HT-29 (cell line): Measurements from ENCODE around the gene EPHB1. TPM values are rescaled to one million over a fixed set of nuclear protein-coding genes. Genes with fewer than 3 reads are reported as not detected.

Source experiments
- DNase-seq: peaks from one replicate; pipeline ENCODE4 v3.0.0-alpha.2; 2015; ENCODE audit warnings: low spot score
- total RNA-seq: library from RNA; depleted of rRNA; stranded (reverse); fragments of >200 nt; shearing (Covaris generic); gene quantifications from 2 replicates; pipeline ENCODE4 v1.2.3, GENCODE V29; 2014

The EPHB1 gene
- total RNA-seq, 1 experiment from 2014 or later = not detected

DNA sequence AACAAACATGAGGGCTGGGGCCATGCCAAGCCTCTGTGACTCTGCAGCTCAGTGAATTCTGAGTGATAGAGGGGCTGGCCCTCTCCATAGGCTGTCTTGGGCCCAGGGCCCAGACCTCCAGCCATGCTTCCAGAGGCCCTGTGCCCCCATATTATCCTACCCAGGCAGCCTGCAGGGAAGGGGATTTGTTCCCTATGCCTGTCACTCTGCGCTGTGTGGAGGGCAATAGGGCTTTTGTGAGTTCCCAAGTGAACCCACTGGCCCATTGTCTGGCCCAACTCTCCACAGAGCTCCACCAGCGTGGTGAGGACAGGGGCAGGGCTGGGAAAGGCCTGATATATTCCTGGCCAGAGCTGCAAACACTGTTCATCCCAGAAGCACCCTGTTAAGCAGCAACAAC is 113.2 kb downstream of the EPHB1 start:
- DNase-seq = no peak

DNA sequence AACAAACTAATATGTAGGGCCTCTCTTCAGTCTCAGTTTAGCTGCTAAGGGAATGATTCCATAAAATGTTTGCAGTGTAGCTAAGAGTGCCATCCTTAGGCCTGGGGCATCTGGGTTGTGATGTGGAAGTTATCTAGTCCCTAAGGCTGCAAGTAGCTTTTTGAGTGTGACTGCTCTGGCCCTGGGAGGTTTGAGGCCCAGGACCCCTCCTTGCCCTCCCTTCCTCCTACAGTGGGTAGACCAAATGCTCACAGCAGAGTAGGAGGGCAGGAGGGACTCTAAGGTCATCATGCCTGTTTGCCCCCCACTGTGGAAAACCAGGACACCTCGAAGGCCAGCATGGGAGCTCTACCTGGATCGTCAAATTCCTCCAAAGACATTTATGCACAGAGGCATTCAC is 115.0 kb downstream of the EPHB1 start:
- DNase-seq = no peak

DNA sequence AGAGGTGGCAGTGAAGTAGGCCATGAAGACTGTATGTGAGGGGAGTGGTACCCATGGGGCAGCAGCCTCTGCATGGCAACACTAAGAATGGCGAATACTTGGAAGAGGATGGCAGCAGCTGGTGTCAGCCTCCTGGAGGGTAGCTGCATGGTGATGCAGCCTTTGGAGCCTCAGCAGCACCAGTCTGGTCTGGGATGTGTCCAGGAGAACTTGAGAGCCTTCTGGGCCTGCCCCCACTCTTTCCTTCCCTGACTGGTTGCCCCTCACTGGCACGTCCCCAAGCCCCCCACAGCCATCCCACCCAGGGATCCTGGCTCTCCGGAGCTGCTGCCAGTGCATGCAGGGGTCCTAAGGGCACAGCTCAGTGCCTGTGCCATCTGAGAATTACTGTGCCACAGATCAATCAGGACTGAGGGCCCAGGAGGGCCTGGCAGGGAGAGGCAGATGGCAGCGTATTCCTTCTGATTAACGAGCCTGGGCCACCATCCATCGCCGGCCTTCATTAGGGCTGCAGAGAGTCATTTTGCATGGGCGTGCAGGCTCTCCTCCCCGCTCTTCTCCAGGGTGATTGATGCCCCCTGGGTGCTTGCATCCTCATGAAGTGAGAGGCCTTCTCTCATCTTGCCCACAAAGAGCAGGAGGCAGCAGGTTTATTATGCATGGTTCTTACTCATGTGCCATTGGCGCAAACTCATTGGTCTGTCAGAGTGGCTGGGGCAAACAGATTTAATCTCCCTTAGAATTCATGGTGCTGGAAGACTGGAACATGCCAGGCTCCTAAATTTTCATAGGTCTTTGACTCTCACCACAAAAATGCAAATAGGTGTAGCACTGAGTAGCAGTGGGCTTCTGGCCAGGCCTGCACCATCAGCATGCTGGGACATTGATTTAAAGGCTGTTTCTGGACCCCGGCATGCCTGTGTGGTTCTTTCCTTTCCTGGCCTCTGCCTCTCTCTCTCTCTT is 116.8 kb downstream of the EPHB1 start:
- DNase-seq = no peak

DNA sequence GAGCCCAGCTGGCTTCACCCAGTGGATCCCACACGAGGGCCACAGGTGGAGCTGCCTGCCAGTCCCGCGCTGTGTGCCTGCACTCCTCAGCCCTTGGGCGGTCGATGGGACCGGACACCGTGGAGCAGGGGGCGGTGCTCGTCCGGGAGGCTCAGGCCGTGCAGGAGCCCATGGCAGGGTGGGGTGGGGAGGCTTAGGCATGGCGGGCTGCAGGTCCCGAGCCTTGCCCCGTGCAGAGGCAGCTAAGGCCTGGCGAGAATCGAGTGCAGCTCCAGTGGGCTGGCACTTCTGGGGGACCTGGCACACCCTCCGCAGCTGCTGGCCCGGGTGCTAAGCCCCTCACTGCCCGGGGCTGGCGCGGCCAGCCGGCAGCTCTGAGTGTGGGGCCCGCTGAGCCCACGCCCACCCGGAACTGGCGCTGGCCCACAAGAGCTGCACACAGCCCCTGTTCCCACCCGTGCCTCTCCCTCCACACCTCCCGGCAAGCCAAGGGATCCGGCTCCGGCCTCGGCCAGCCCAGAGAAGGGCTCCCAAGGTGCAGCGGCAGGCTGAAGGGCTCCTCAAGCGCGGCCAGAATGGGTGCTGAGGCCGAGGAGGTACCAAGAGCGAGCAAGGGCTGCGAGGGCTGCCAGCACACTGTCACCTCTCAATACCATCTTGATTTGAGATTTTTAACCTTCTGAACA is 121.4 kb downstream of the EPHB1 start:
- no peak for DNase-seq

DNA sequence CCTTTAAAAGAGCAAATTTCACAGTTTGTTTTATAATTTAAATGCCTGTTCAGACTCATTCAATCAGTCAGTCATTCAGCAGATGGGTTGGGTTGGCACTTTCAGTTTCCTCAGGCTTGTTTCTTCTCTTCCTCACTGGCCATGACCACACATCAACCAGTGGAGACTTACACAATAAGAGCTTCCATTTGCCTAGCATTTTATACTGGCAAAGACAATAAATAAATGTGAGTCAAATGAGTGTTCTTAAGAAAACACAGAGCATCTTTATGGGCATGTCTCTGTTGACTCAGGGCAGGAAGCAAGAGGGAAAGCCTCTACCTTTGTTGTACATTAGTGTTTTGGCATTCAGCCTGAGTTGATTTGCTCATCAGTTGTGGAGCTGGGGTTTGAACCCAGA is 122.6 kb downstream of the EPHB1 start:
- DNase-seq = no peak

DNA sequence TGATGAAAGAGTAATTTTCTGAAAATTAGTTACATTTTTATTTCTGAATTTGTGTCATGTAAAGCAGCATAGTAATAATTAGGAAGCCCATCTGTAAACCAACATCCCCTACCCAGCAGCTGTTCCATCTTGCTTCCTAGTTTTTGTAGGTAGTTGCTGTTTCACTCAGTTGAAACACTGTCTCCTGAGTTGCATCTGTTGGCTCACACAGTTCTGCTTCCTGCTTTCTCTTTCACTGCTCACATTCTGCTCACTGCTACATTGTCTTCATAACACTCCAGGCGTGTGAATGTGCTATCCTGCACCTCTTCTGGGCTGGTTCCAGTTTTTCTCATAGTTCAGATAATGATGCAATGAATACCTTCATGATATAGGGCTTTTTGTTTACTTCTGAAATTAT is 123.4 kb downstream of the EPHB1 start:
- DNase-seq = no peak

DNA sequence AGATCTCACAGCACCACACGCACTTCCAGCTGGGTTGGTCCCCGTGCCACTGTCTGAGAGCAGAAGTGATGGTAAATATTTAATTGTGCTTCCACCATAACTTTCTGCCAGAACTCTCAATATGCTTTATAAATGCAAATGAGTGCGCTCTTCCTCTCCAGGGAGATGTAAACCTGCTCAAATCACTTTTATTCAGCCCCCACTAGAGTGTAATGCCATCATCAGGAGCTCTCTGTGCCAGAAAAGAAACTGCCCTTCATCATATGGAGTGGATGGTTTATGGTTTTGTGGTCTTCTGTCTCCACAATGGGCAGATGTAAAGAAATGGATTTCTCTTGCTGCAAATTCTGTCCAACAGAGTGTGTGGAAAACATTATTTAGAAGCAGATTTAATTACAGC is 127.0 kb downstream of the EPHB1 start:
- DNase-seq = no peak

DNA sequence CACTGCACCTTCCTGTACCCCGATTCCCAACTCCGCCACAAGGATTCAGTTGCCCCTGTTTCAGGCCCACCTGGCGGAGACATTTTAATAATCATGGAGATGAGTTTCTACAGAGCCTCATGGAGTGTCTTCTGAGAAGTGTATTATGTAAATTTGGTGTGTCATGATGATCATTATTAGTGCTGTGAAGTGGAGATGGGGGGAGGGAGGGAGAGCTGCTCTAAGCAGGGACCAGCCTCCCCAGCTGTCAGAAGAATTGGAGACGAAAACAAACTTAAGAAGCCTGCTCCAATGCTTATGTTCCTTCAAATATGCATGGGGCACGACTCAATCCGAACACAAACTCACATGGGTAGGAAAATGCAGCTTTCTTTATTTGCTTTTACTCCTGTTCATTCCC is 127.8 kb downstream of the EPHB1 start:
- DNase-seq = no peak

DNA sequence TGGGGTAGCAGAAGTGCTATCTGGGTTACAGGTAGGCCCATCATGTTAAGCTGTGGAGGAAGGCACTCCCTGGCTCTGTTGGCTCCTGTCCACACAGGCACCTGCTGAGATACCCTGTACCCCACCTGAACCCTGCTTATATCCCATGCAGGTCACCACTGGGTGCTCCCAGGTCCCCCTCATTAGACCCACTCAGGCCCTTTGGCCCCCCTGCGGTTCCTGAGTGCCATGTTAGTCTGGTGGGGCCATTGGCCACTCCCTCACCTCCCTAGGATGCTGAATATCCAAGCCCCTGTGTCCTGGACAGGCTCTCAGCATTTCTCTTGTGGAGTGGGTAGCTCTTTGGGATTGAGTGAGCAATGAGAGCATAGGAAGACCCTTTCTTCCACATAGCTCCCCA is 128.2 kb downstream of the EPHB1 start:
- DNase-seq = no peak

DNA sequence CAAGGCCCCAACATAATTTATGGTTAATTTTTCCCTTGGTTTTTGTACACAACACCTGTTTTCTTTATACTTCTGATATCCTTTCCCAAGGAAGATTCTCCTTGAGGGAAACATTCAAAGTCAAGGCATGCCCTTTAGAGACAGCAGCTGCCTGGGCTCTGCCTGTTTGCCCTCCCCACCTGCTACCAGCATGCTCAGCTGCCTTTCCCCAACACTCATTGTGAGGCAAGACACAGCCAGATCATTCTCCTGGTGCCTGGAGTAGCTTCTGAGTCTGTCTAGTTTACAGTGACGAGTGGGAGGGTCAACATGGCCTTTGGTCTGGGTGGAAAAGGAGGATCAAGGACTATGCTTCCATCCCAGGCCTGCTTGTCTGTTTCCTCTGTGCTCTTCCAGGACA is 132.5 kb downstream of the EPHB1 start:
- no peak for DNase-seq

DNA sequence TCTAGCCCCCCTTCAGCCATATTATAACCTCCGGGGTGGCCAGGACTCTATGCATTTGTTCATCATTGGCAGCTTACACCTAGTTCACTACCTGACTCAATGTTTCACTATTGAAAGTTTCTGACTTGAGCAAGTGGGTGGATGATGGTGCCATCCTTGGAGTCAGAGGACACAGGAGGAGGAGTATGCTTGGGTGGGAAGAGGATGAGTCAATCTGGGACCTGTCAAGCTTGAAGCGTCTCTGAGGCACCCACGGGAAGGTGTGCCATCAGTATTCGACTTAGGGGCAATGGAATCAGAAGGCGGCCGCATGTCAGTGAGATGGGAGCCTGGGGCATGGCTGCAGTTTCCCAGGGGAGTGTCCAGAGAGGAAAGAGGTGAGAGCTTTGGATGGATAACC is 133.3 kb downstream of the EPHB1 start:
- no peak for DNase-seq

DNA sequence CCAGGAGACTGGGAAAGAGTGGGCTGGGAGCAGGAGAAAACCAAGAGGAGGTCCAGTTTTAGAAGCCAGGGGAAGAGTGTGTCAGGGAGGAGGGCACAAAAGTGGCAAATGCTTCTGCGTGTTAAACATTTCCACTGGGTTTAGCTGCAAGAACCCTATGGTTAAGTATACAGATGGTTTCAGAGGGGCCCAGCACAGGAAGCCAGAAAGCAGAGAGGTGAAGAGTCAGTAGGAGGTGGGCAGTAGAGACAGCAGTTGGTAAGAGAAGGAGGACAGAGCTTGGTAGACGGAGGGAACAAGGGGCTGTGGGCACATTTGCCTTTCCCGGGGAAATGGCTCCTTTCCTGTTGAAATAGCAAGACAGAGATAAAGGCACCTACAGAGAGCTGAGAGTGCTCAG is 133.8 kb downstream of the EPHB1 start:
- no peak for DNase-seq

DNA sequence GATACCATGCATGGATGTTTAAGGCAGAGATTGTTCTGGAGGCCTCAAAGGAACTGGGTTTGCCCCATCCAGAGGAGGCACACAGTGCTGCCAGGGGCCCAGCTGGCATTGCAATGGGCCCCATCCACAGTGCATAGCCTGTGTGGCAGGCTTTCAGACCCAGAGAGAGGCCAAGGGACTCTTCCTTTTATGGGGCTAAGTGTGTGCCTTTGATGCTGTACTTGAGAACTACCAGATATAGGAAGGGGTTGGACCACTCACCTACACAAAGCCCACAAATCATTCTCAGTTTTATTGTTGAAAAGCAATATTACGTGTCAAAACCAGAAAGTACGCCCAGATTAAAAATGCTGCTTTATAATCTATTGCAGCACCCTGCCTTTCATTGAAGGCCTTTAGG is 134.9 kb downstream of the EPHB1 start:
- DNase-seq = no peak

DNA sequence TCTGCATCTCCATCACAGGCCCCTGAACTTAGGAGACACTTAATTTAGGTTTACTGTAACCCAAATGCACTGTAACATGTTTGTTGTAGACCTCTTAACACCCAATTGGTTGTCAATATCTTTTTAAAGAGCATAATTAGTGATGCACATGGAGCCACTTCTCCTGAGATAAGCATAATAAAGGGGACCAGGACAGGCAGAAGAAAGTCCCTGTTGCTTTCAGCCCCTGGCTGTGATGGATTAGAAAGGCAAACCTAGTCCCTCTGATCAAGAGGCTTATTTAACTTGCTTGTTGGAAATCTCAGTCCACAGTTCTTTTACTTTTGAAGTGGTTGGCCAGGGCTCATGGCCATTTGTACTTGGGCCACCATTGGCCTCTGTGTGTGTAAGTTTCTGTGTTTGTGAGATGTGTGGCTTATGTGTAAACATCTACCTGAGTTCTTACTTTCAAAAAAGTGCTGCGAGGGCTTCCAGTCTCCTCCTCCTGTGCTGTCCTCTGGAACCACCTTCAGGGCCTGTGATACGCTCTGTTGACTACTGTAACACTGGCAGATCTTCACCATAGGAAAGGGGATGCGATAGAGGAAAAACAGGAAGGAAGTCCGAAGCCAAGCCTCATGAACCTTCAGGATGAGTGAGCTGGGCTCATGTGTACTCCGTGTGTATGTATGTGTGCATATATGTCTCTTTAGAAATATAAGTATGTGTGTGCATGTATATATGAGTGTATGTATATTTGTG is 136.2 kb downstream of the EPHB1 start:
- DNase-seq = no peak

DNA sequence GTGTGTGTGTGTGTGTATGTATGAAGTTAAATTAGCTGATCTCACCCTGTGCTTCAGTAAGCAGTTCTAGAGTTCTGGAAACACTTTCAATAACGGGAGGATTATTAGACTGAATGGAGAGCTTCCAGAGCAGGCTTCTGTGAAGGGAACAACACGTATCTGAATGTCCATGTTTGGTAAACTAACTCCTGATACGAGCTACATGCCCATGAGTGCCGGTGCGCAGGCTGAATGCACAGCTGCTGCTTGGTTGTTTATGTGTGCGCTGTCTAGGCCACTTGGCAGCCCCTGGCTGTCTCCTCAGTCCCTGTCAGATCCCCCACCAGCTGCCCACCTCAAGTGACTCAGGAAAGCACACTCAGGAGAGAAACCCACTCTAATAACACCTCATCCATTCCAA is 137.0 kb downstream of the EPHB1 start:
- DNase-seq = no peak

DNA sequence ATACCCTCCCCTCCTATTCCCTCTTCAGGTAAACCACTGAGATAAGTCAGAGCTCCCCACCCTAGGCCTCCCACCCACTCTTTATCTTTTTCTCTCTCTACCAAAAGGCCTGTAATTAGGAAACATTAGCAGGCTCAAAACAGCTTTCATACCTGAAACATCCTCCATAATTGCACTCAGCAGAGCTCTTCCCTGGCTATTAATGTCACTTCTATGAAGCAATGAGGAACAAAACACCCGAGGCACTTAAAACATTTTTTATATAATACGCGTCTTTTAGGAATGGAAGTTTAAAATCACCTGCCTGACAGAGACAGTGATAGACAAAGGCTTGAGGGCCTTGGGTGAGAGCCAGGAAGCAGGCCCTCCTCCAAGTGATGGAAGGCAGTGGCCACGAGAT is 138.9 kb downstream of the EPHB1 start:
- DNase-seq = no peak

DNA sequence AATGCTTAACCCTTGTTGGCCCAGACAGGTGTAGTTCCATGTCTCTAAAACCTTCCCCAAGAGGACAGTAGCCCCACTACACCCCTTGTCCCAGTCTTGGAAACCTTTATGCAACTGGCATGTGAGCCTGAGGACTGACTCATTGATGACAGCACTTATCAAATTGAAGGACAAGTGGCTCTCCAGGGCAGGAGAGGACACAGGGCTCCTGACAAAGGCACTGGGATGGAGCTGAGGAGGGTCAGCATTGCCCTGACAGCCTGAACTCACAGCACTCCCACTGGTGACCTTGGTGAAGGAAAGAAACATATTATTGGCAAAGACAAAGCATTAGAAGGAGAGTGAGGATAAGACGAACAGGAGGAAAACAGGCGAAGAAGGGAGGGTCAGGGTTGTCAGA is 139.9 kb downstream of the EPHB1 start:
- DNase-seq = no peak

DNA sequence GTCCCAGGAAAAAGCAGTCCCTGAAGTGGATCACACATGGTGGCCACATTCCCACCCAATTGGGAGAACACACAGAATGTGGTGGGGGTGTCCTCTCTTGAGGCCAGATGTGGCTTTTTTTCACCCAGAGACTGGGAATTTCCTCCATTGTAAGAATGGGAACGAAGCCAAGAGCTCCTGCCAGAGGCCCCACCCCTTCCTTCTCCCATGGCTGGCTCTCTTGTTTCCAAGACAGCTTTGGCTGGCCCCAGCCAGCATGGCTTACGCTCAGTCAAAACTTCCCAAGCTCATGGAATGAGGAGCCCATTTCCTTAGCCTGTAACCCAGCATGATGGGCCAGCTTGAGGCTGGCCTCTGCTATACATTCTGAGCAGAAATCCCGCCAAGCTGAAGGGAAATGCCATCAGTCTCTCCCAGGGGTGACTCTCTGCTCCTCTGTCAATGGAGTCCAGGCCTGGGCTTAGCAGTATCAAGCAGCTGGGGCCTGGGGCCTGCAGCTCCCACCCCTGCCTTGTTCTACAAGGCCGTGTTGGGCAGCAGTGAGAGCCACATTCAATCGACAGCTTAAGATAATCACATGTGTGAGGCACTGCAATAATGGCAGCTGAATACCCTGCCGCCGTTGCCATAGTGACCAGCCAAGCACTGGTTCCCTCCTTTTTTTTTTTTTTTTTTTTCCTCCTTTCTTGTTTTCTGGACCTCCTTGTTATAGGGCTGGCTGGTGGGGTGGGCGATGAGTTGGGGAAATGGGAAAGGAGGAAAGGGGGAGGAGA is 142.4 kb downstream of the EPHB1 start:
- no peak for DNase-seq

DNA sequence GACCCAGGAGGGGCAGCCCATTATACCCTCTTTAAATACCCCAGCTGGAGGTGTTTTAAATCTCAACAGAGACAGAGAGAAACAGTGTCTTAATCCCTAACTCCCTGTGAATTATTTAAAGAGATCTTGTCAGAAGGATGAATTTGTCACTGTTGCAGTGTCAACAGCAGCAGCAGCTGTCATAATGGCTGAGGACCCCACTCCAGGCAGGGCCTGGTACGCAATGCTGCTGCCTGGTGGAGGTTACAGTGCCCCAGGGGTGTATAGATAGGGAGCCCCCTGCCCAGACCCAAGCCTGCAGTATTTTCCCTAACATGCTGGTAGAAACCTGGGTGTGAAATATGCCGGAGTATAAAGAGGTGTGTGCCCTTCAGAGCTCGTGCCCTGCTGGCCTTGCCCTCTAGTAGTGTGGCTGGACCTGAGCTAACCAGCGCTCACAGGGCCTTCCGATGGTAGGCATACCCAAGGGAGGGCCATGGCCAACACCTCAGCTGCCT is 143.0 kb downstream of the EPHB1 start:
- no peak for DNase-seq

DNA sequence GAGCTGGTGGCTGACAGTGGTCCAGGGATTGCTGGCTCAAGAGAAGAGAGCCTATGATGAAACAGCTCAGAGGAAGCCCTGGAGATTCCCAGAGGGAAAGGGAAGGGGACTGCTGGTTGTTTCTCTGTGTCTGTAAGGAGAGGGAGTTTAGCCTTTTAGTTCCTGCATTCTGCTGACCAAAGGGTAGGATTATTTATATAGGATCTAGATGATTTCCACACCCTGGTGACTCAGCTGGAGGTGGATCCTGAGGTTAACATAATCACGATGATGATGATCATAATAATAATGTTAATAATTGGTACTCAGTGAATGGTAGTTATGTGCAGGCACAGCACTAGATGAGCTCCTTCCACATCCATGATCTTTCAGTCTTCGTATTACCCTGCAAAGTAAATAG is 144.9 kb downstream of the EPHB1 start:
- no peak for DNase-seq

DNA sequence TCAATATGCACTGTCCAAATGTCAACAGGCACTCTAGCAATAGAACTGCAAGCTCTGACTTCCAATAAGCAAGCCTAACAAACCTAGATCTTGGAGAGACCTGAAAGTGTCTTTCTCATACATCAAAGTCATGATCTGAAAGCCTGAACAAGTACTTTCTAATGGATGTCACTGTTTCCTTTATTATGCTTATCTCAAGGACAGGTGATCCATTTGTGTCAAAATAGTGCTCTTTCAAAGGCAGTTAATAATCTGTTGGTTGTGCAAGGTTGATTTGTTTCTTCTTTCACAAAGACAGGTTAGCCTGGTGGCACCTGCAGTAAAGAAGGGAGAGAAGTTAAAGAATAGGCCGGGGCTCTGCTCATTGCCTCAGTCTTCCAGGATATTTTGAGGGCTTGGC is 146.8 kb downstream of the EPHB1 start:
- no peak for DNase-seq
